Muscle layer of duodenum (tissue), 2 donors: ENCODE results near the gene ERF.

Experiments used
- H3K27ac ChIP-seq: one replicate; pipeline ENCODE4 v1.7.0; 2013; ENCODE audit warnings: mild to moderate bottlenecking, low read length
- H3K27me3 ChIP-seq: one replicate; pipeline ENCODE4 v1.7.0; 2013; ENCODE audit warnings: low read depth, mild to moderate bottlenecking, control low read depth, low read length
- H3K36me3 ChIP-seq, 2 donors: one replicate each; pipeline ENCODE4 v1.7.0; 2013; ENCODE audit warnings: low read length in 2 of 2, control low read depth in 1 of 2, mild to moderate bottlenecking in 1 of 2; ENCODE audit not compliant: insufficient read depth in 2 of 2, control insufficient read depth in 1 of 2
- H3K4me1 ChIP-seq, 2 donors: one replicate each; pipeline ENCODE4 v1.7.0; 2013; ENCODE audit warnings: low read length in 2 of 2, mild to moderate bottlenecking in 2 of 2, control low read depth in 1 of 2, moderate library complexity in 1 of 2; ENCODE audit not compliant: insufficient read depth in 2 of 2, control insufficient read depth in 1 of 2
- H3K4me3 ChIP-seq, 2 donors: one replicate each; pipeline ENCODE4 v1.7.0; 2013; ENCODE audit warnings: low read length in 2 of 2, low read depth in 1 of 2, mild to moderate bottlenecking in 1 of 2
- H3K9me3 ChIP-seq, 2 donors: one replicate each; pipeline ENCODE4 v1.7.0; 2013; ENCODE audit warnings: low read length in 2 of 2, control low read depth in 1 of 2, mild to moderate bottlenecking in 1 of 2; ENCODE audit not compliant: control insufficient read depth in 1 of 2
- donor health status: healthy.

ERF gene

DNA sequence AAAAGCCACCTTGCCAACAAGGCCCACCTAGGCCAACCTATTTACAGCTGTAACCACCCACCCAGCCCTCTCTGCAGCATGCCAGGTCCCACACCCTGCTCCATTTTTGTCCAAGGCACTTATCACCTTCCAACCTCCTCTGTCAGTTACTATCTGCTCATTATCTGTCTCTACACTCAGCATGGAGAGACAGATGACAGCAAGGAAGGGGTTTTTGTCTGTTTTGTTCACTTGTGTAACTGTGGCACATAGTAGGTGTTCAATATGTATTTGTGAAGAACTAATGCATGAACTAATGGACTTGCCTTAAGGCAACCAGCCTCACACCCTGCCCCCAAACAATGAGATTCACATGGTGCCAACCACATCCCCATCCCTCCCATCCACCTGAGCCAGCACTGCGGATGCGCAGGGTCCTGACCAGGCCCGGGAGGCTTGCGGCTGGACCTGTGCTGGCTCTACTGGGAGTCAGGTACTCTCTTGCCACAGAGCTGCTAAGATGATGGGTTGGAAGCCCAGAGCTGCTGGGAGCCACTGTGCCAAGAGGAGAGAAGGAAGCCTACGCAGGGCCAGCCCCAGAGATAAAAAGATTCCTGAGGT is 54.7 kb downstream of the ERF start:
- Histone ChIP-seq H3K27me3 (no peaks in the 10 kb centered on the region), H3K27ac (no peak overlapping the region), H3K36me3 (peaks cover 43 to 63% of the 10 kb centered on the region in 2 donors), H3K4me3 (no peak overlapping the region), H3K9me3 (no peaks in the 10 kb centered on the region), H3K4me1 (peaks cover 4% of the 10 kb centered on the region in 2 donors)

DNA sequence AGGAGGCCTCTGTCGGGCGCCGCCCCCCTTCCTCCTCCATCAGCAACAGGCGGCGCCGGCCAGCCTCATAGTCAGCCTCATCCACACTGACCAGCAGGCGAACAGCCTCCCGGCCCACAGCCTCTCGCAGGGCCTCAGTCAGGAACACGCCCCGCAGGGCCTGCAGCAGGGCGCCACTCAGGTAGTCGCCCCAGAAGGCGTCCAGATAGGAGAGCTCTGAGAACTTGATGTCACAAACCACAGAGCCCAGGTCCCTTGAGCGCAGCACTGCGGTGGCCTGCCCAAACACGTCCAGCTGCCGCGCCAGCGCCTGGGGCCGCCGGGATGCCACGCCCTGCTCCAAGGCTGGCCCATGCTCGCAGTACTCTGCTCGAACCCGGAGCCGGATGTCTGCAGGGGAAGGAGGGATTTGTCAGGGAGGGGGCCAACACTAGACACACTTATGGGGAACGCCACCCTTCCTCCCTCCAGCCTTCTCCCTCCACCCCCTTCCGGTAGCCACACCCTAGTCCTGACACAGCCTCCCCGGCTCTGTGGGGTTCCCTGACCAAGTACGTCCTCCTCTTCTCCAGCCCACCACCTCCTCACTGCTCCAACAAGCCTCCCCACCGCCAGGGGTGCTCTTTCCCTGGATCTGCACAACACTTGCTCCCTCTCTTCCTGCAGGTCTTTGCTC is 55.4 kb downstream of the ERF start:
- peaks cover 4% of the 10 kb centered on the region in 2 donors for H3K4me1 ChIP-seq
- H3K36me3 ChIP-seq, result peaks cover 38 to 57% of the 10 kb centered on the region in 2 donors
- H3K27me3 ChIP-seq, result no peaks in the 10 kb centered on the region
- H3K27ac ChIP-seq, result no peak overlapping the region
- no peaks in the 10 kb centered on the region for H3K9me3 ChIP-seq
- H3K4me3 ChIP-seq, result no peak overlapping the region

DNA sequence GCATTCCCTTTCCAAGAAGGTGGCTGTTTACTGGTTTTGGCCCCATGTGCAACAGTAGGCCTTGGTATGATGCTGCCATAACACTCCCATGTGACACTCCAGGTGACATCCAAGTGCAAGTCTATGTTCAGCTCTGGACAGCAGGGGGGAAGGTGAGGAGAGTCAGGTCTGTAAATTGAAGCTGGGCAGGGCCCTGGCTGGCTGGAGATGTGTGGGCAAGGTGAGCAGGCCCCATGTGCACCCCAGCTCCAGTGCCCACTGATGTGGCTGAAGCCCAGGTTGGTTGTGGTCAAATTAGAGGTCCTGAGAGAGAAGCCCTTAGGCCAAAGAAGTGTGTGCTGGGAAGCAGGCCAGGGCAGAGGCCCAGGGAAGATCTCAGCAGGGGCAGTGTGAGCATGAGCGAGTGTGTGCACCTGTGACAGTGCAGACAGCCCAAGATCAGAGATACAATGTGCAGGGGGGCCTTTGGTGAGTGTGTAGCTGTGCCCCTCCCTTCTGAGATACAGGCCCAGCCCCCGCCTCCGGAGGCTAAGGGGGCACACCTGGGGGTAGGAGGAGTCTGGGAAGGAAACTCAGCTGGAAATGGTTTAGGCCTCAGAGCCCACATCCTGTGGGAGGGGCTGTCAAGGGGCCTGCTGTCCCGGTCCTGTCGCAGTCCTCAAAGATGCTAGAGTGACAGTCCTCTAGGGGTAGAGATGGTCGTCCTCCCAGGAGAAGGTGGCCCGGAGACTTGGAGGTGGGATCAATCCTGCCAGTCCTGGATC is 56.1 kb downstream of the ERF start:
- H3K36me3 ChIP-seq, result peaks cover 33 to 50% of the 10 kb centered on the region in 2 donors
- no peaks in the 10 kb centered on the region for H3K9me3 ChIP-seq
- H3K27ac ChIP-seq, result no peak overlapping the region
- no peak overlapping the region for H3K4me3 ChIP-seq
- H3K4me1 ChIP-seq, result peaks cover 4% of the 10 kb centered on the region in 2 donors
- H3K27me3 ChIP-seq, result no peaks in the 10 kb centered on the region
